ENCODE results near the gene ZNF598. TPM values are rescaled to one million over a fixed set of nuclear protein-coding genes. Genes with fewer than 3 reads are reported as not detected.

Gene ZNF598
- total RNA-seq, 3 donors from 2014 or later, result 16.0 to 25.2 (median 22.2) TPM

GRCh38 chr16:1998360-1998835, 11.2 kb downstream of the ZNF598 start:
- peak overlapping the region in 1 of 2 donors; percentile 12 for H3K27ac ChIP-seq
- H3K36me3 ChIP-seq, result peaks cover 12% of the 10 kb centered on the region
- intact Hi-C loops (cut with DNase I; ENCODE audit: low total_unique reads), result no loop called here
- no peaks in the 10 kb centered on the region for H3K9me3 ChIP-seq
- no peaks in the 10 kb centered on the region for H3K27me3 ChIP-seq
- no peak overlapping the region for H3K4me3 ChIP-seq
- DNase-seq (ENCODE audit: low spot score in 2 of 2), result no peak
- no peak for TF ChIP-seq POLR2A (IDR thresholded peaks at IDR 0.05)
- TF ChIP-seq CTCF (IDR thresholded peaks at IDR 0.05), result no peak
- no peak for TF ChIP-seq POLR2AphosphoS5 (IDR thresholded peaks at IDR 0.05)
- H3K4me1 ChIP-seq, result no peaks in the 10 kb centered on the region

GRCh38 chr16:1997494-1998359, 11.9 kb downstream of the ZNF598 start:
- Histone ChIP-seq H3K27me3 (no peaks in the 10 kb centered on the region), H3K36me3 (peaks cover 12% of the 10 kb centered on the region), H3K27ac (peak overlapping the region in 1 of 2 donors; percentile 12), H3K4me3 (no peak overlapping the region), H3K9me3 (no peaks in the 10 kb centered on the region), H3K4me1 (no peaks in the 10 kb centered on the region)
- intact Hi-C loops (cut with DNase I; ENCODE audit: low total_unique reads), result no loop called here
- DNase-seq (ENCODE audit: low spot score in 2 of 2), result no peak
- TF ChIP-seq POLR2A (IDR thresholded peaks at IDR 0.05) (no peak), CTCF (IDR thresholded peaks at IDR 0.05) (no peak), POLR2AphosphoS5 (IDR thresholded peaks at IDR 0.05) (no peak)

- H3K4me1 ChIP-seq, result peaks cover 0 to 15% of the 10 kb centered on the region in 2 donors
- H3K27me3 ChIP-seq, result peaks cover 5 to 21% of the 10 kb centered on the region in 2 donors
- TF ChIP-seq POLR2A (IDR thresholded peaks at IDR 0.05) (no peak), POLR2AphosphoS5 (IDR thresholded peaks at IDR 0.05) (no peak), CTCF (IDR thresholded peaks at IDR 0.05) (no peak)
- H3K27ac ChIP-seq, result no peak overlapping the region
- intact Hi-C loops (cut with DNase I; ENCODE audit: low total_unique reads), result no loop called here
- H3K9me3 ChIP-seq, result no peaks in the 10 kb centered on the region
- no peaks in the 10 kb centered on the region for H3K36me3 ChIP-seq
- no peak for DNase-seq (ENCODE audit: low spot score in 2 of 2)
- no peak overlapping the region for H3K4me3 ChIP-seq
These were observed 15.9 kb downstream of the ZNF598 start for GRCh38 chr16:1993731-1994131.

GRCh38 chr16:1992704-1993317, 16.8 kb downstream of the ZNF598 start:
- Histone ChIP-seq H3K27ac (peak overlapping the region; percentile 15 to 31), H3K9me3 (no peaks in the 10 kb centered on the region), H3K4me3 (peak overlapping the region in 2 of 3 donors; percentile 48 to 67), H3K36me3 (no peaks in the 10 kb centered on the region), H3K4me1 (peaks cover 0 to 15% of the 10 kb centered on the region in 2 donors), H3K27me3 (peaks cover 5 to 25% of the 10 kb centered on the region in 2 donors)
- no peak for TF ChIP-seq POLR2A (IDR thresholded peaks at IDR 0.05)
- no peak for TF ChIP-seq POLR2AphosphoS5 (IDR thresholded peaks at IDR 0.05)
- TF ChIP-seq CTCF (IDR thresholded peaks at IDR 0.05), result no peak
- intact Hi-C loops (cut with DNase I; ENCODE audit: low total_unique reads), result no loop called here
- DNase-seq (ENCODE audit: low spot score in 2 of 2), result no peak

Measured in breast epithelium (tissue), 4 donors.